ENCODE data around the gene PPP1R27.

PPP1R27 gene

DNA sequence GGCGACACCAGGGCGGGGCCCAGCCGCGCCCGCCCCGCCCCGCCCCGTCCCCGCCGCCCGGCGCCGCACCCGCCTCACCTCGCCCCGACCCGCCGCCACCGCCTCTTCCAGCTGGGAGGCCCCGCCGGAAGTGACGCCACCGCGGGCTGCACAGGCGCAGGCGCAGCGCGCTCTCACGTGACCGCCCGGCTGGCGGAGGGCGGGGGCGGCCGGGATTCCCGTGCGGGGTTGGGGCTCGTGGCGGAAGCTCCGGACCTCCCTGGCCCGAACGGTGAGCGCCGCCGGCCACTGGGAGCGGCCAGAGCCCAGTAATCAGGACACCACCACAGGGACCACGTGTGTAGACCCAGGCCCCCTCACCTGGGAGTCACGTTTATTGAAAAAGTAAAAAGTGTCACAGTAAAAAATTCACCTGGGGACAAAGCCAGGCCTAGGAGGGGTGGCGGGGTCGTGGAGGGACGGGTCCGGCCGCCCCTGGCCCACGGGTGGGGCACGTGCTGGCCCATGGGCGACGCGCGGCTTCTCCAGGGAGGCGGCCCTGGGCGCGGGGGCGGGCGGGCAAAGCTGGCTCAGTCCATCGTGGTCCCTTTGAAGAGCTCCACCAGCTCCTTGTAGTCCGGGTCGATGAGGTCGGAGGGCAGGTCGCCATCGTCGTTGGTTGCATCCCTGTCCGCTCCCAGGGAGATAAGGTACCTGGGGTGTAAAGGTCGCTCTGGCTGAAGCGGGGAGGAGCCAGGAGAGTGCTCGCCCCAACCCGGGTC lies 1.5 kb downstream of the PPP1R27 start, which contains the start of gene MCRIP1:
Gene MCRIP1 (minus strand): TSS at position 132 of the 761 bp plus-strand sequence. CDS start 8,785 bp downstream, outside the sequence.
- Histone ChIP-seq H3K27me3 (ENCODE audit: control insufficient read depth, insufficient read depth, low read length) (no peaks in the 10 kb centered on the region), H3K4me1 (ENCODE audit: control insufficient read depth, insufficient read depth, low read length) (no peaks in the 10 kb centered on the region), H3K9ac (ENCODE audit: low read depth, low read length) (peak within 1 kb of the TSS; percentile 92), H3K9me3 (ENCODE audit: control insufficient read depth, insufficient read depth, low read length) (no peaks in the 10 kb centered on the region), H3K36me3 (ENCODE audit: control insufficient read depth, insufficient read depth, low read length) (no peaks in the 10 kb centered on the region), H3K4me3 (ENCODE audit: low read depth, low read length) (peak within 1 kb of the TSS; percentile 84)

DNA sequence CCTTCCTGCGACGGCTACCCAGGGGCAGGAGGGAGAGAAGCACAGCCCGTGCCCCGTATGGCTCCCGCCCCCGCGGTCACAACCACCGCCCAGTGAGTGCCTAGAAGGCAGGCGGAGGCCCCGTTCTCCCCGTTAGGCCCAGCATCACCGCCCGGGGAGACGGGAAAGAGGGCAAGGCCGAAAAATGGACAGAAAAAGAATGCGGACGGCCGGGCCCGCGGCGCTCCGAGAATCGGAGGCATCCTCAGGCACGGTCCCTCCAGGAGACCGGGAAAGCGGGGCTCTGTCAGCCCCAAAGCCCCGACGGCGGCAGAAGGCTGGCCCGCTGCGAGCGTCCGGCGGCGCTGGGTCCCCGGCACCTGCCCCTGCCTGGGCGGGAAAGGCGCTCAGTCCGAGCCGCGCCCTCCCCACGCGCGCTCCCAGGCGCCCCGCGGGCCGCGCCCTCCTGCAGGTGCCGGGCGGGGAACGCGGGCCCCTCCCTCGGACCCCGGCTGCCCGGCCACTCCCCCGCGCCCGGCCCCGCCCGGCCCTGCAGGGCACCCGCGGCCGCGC lies 2.2 kb downstream of the PPP1R27 start:
- Histone ChIP-seq H3K36me3 (ENCODE audit: control insufficient read depth, insufficient read depth, low read length) (no peaks in the 10 kb centered on the region), H3K4me3 (ENCODE audit: low read depth, low read length) (peak overlapping the region; percentile 76), H3K9ac (ENCODE audit: low read depth, low read length) (peak overlapping the region; percentile 49), H3K4me1 (ENCODE audit: control insufficient read depth, insufficient read depth, low read length) (no peaks in the 10 kb centered on the region), H3K27me3 (ENCODE audit: control insufficient read depth, insufficient read depth, low read length) (no peaks in the 10 kb centered on the region), H3K9me3 (ENCODE audit: control insufficient read depth, insufficient read depth, low read length) (no peaks in the 10 kb centered on the region)

DNA sequence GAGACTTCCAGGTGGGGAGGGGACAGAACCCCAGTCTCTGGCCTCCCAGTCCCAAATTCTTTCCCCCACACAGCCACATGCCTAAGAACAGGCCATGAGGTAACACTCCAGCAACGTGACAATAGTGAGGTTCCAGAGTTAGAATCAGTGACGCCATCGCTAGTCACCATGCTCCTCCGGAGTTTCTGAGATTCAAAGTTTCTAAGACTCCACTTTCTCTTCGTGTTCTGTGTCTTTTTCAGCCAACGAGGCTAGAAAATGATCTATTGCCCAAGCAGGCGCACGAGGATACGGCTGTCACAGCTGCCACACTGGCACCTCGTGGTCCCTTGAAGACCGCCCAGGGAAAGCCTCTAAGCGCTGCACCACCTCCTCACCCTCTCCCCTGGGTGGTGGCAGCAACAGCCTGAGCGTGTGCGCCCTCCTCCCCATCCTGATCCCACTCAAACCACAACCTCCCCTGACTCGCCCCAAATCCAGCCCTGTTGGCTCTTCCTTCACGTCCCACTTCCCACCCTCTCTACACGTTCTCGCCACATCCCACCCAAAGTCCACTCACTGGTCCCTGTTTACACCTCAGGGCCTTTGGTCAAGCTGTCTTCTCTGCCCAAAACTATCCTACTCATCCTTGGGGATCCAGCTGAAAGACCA lies 2.8 kb downstream of the PPP1R27 start:
- no peaks in the 10 kb centered on the region for H3K4me1 ChIP-seq (ENCODE audit: control insufficient read depth, insufficient read depth, low read length)
- H3K27me3 ChIP-seq (ENCODE audit: control insufficient read depth, insufficient read depth, low read length): no peaks in the 10 kb centered on the region
- H3K36me3 ChIP-seq (ENCODE audit: control insufficient read depth, insufficient read depth, low read length): no peaks in the 10 kb centered on the region
- H3K4me3 ChIP-seq (ENCODE audit: low read depth, low read length): peak overlapping the region; percentile 76
- H3K9ac ChIP-seq (ENCODE audit: low read depth, low read length): peak overlapping the region; percentile 49
- H3K9me3 ChIP-seq (ENCODE audit: control insufficient read depth, insufficient read depth, low read length): no peaks in the 10 kb centered on the region

DNA sequence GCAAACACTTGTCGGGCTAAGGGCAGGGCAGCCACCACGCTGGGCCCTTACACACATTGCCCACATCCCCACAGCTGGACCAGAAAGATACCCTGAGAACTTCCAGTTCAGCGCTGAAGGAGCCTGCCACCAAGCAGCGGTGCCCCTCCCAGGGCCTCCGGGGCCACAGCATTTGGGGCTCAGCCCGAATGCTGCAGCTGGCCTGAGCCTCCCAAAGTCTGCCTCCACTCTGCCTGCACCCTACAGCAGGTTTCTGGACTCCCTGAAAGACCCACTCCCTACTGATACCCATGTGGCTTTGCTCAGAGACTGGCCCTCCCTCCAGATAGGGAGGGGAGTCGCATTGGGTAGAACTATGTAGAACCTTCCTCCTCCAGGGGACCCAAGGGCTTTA lies 3.3 kb downstream of the PPP1R27 start:
- Histone ChIP-seq H3K9me3 (ENCODE audit: control insufficient read depth, insufficient read depth, low read length) (no peaks in the 10 kb centered on the region), H3K27me3 (ENCODE audit: control insufficient read depth, insufficient read depth, low read length) (no peaks in the 10 kb centered on the region), H3K9ac (ENCODE audit: low read depth, low read length) (no peak overlapping the region), H3K4me1 (ENCODE audit: control insufficient read depth, insufficient read depth, low read length) (no peaks in the 10 kb centered on the region), H3K36me3 (ENCODE audit: control insufficient read depth, insufficient read depth, low read length) (no peaks in the 10 kb centered on the region), H3K4me3 (ENCODE audit: low read depth, low read length) (no peak overlapping the region)

DNA sequence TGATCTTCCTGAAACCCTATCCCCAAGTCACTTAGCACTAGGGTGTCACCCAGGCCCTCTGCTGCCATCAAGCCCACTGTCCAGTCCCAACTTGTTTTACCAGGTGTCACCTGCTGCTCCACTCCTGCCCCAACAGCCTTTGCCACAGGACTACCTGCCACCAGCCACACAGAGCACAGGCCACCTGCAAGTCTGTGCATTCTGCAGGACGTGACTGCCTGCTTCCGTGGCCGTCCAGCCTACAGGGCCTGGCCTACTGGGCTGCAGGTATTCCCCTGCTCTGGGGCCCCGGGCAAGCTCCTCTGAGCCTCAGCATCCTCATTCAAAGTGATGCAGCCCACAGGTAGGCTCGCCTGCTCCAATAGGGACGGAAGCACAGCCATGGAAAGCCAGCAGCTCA lies 5.0 kb downstream of the PPP1R27 start:
- H3K4me3 ChIP-seq (ENCODE audit: low read depth, low read length): no peak overlapping the region
- no peaks in the 10 kb centered on the region for H3K4me1 ChIP-seq (ENCODE audit: control insufficient read depth, insufficient read depth, low read length)
- no peak overlapping the region for H3K9ac ChIP-seq (ENCODE audit: low read depth, low read length)
- no peaks in the 10 kb centered on the region for H3K36me3 ChIP-seq (ENCODE audit: control insufficient read depth, insufficient read depth, low read length)
- H3K27me3 ChIP-seq (ENCODE audit: control insufficient read depth, insufficient read depth, low read length): no peaks in the 10 kb centered on the region
- H3K9me3 ChIP-seq (ENCODE audit: control insufficient read depth, insufficient read depth, low read length): no peaks in the 10 kb centered on the region

DNA sequence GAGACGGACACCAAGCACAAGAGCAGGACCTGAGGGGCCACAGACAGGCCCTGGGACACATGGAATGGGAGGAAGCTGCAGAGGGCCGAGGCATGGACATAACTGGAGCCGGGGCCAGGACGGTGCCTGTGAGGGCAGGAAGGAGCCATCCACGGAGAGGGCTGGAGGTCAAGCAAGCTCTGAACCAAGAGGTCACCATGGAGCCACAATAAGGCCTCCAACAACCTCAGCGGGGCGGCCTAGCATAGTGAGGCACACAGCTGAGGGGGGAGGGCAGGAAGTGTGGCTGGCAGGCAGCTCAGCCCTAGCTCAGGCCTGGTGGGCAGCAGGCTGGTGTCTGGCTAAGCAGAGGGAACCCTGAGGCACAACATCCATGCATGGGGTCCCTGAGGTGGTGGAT lies 6.2 kb downstream of the PPP1R27 start:
- Histone ChIP-seq H3K9me3 (ENCODE audit: control insufficient read depth, insufficient read depth, low read length) (no peaks in the 10 kb centered on the region), H3K4me1 (ENCODE audit: control insufficient read depth, insufficient read depth, low read length) (no peaks in the 10 kb centered on the region), H3K27me3 (ENCODE audit: control insufficient read depth, insufficient read depth, low read length) (no peaks in the 10 kb centered on the region), H3K36me3 (ENCODE audit: control insufficient read depth, insufficient read depth, low read length) (peaks cover under 1% of the 10 kb centered on the region), H3K4me3 (ENCODE audit: low read depth, low read length) (no peak overlapping the region), H3K9ac (ENCODE audit: low read depth, low read length) (peak overlapping the region; percentile 60)

DNA sequence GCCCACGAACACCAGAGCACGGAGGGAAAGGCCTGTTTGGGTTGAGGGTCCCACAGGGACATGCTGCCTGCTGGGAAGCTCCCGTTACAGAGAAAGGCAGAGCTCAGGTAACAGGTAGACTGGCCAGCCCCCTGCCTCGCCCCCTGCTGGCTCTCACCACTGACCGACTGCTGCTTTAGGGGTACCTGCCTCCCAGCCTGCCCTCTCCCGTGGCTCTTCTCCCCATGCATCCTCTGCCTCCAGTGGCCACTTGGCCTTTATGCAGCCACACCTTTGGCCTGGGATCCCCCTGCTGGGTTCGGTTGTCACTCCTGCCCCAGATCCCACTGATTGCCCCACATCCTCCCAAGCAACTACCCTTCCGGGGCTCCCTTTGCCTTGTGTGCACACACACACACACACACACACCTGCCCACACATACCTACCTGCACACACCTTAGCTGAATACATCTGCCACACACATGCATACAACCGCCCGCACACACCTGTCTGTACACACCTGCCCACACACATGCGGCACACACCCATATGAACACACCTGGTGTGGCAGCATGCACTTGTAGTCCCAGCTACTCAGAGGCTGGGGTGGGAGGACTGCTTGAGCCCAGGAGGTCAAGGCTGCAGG lies 8.9 kb downstream of the PPP1R27 start:
- peaks cover 8% of the 10 kb centered on the region for H3K36me3 ChIP-seq (ENCODE audit: control insufficient read depth, insufficient read depth, low read length)
- H3K9me3 ChIP-seq (ENCODE audit: control insufficient read depth, insufficient read depth, low read length): no peaks in the 10 kb centered on the region
- H3K9ac ChIP-seq (ENCODE audit: low read depth, low read length): no peak overlapping the region
- H3K4me3 ChIP-seq (ENCODE audit: low read depth, low read length): no peak overlapping the region
- H3K27me3 ChIP-seq (ENCODE audit: control insufficient read depth, insufficient read depth, low read length): no peaks in the 10 kb centered on the region
- no peaks in the 10 kb centered on the region for H3K4me1 ChIP-seq (ENCODE audit: control insufficient read depth, insufficient read depth, low read length)

DNA sequence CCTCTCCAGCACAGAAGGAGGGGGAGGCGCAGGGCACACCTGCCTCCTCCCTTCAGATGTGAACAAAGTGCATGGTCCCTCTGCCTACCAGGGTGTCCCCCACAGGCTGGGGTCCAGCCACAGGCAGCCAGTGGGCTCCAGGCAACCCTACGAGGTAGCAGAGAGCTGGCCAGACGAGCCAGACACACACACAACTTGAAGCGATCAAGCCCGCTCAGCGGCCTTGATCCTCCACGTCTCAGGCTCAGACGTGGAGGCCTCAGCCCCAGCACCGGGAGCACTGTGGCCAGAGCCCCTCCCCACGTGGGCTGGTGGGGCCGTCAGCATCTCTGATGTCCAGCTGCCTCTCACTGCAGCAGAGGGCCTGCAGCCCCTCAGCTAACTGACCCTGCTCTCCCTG lies 10.3 kb downstream of the PPP1R27 start:
- H3K27me3 ChIP-seq (ENCODE audit: control insufficient read depth, insufficient read depth, low read length): no peaks in the 10 kb centered on the region
- no peaks in the 10 kb centered on the region for H3K9me3 ChIP-seq (ENCODE audit: control insufficient read depth, insufficient read depth, low read length)
- peaks cover 8% of the 10 kb centered on the region for H3K36me3 ChIP-seq (ENCODE audit: control insufficient read depth, insufficient read depth, low read length)
- H3K4me3 ChIP-seq (ENCODE audit: low read depth, low read length): no peak overlapping the region
- no peak overlapping the region for H3K9ac ChIP-seq (ENCODE audit: low read depth, low read length)
- H3K4me1 ChIP-seq (ENCODE audit: control insufficient read depth, insufficient read depth, low read length): peaks cover 3% of the 10 kb centered on the region

DNA sequence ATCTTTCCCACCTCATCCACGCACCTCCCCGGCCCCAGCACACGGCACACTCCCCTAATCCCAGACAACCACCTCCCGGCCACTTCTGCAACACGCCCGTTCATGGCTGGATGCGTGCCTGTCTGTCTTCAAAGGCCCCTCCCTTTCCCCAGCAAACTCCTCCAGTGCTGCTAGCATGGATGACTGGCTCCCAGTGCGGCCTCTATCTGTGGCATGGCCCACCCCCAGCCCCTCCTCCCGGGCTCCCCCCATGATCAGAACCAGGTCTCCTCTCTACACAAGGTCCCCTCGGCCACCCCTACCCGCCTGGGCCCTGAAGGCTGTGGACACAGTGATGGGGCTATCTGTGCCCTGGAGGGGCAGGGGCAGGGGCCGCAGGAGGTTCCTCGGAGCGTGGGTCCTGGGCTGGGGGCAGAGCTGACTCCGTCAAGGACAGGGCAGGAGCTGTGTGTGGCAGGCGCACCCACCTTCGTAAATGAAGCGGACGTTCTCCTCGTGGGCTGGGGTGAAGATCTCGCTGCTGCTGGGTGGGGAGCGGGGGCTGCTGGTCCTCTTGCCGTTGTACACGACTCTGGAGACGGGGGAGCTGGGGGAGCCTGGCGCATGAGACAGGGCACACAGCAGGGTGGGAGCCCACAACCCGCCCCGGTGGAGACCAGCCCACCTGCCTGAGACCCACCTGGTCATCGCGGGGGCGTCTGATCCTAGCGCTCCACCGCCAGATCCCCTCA lies 10.9 kb downstream of the PPP1R27 start:
- Histone ChIP-seq H3K9me3 (ENCODE audit: control insufficient read depth, insufficient read depth, low read length) (no peaks in the 10 kb centered on the region), H3K9ac (ENCODE audit: low read depth, low read length) (no peak overlapping the region), H3K27me3 (ENCODE audit: control insufficient read depth, insufficient read depth, low read length) (no peaks in the 10 kb centered on the region)

DNA sequence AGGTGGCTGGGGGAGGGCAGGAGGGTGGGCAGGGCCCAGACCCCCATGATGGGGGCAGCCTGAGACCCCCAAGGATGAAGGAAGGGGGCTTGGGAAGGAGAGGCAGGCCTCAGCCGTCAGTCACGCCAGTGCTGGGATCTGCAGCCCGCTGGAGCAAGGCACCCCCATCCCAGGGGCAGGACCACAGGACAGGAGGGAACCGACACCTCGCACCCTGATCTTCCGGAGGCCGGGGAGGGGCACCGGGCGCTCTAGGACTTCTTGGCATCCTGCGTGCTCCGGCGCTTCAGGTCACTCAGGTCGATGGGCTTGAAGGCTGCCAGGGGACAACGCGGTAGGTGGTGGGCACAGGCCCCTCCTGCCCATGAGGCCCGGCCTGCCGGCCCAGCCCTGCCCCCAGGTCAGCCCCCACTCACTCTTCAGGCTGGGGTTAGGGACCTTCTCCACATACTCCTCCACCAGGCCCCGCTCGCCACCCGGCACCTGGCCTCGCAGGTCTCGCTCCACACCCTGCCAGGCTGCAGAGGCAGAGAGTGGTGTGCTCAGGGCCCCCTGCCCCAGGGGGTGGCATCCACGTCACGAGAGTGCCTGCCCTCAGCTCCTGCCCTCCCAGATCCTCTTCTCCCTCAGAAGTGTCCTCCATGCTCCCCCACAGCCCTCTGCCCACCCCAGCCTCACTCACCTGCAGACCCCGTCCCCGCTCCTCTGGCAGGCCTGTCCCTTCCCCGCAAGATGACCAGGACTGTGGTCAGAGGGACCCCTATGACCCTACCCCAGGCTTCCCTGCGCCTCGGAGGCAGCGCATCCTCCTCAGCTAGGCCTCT lies 11.6 kb downstream of the PPP1R27 start:
- Histone ChIP-seq H3K4me1 (ENCODE audit: control insufficient read depth, insufficient read depth, low read length) (peaks cover 5% of the 10 kb centered on the region), H3K27me3 (ENCODE audit: control insufficient read depth, insufficient read depth, low read length) (no peaks in the 10 kb centered on the region), H3K4me3 (ENCODE audit: low read depth, low read length) (no peak overlapping the region), H3K9me3 (ENCODE audit: control insufficient read depth, insufficient read depth, low read length) (no peaks in the 10 kb centered on the region), H3K9ac (ENCODE audit: low read depth, low read length) (no peak overlapping the region), H3K36me3 (ENCODE audit: control insufficient read depth, insufficient read depth, low read length) (peaks cover 8% of the 10 kb centered on the region)

More for the DNA sequence above, 10.9 kb downstream of the PPP1R27 start:
- peaks cover 5% of the 10 kb centered on the region for H3K4me1 ChIP-seq (ENCODE audit: control insufficient read depth, insufficient read depth, low read length)
- H3K36me3 ChIP-seq (ENCODE audit: control insufficient read depth, insufficient read depth, low read length): peaks cover 8% of the 10 kb centered on the region
- H3K4me3 ChIP-seq (ENCODE audit: low read depth, low read length): no peak overlapping the region

DNA sequence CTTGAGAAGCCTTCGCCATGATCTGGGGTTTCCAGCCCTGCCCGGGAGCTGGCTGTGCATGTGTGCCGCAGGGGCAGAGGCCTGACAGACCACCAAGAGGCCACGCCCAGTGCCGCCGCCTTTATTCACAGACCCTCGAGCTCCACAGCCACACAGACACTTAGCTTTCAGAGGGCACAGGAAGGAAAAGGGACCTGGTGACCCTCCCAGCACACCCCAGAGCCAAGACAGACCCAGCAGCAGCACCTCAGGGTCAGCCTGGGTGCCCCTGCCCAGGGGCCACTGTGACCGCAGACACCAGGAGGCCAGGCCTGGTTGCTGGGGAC lies 12.6 kb downstream of the PPP1R27 start:
- no peak overlapping the region for H3K9ac ChIP-seq (ENCODE audit: low read depth, low read length)
- peaks cover 8% of the 10 kb centered on the region for H3K36me3 ChIP-seq (ENCODE audit: control insufficient read depth, insufficient read depth, low read length)
- H3K4me3 ChIP-seq (ENCODE audit: low read depth, low read length): no peak overlapping the region
- peaks cover 5% of the 10 kb centered on the region for H3K4me1 ChIP-seq (ENCODE audit: control insufficient read depth, insufficient read depth, low read length)
- no peaks in the 10 kb centered on the region for H3K9me3 ChIP-seq (ENCODE audit: control insufficient read depth, insufficient read depth, low read length)
- H3K27me3 ChIP-seq (ENCODE audit: control insufficient read depth, insufficient read depth, low read length): no peaks in the 10 kb centered on the region

Data from iPS-15b (cell line).